K562 (cell line): ENCODE results near the gene TMEM131. TPM values are rescaled to one million over a fixed set of nuclear protein-coding genes. Genes with fewer than 3 reads are reported as not detected.

Experiments used
- ATAC-seq: fragments of 200-7000 bp; cut with Tn5 transposase; 3 replicates; pipeline ENCODE4 v1.9.1; 2020; ENCODE audit warnings: moderate library complexity
- BruUV-seq: library from RNA; stranded (reverse); fragments of 400-500 nt; replicated peaks from 2 replicates; lab custom pipeline; 2021; lab: Mats Ljungman, UMichigan
- CTCF ChIA-PET: fragments of 300-600 bp; formaldehyde crosslinking; extraction: SDS; loops from one replicate; lab custom pipeline; 2021; ENCODE audit warnings: low intra/inter-chr PET ratio; lab: Yijun Ruan, JAX
- POLR2A ChIA-PET: fragments of 300-600, 350-650 bp; sonication (Branson Sonifier 250); formaldehyde crosslinking; extraction: SDS; loops from one replicate; lab custom pipeline; 2021; ENCODE audit warnings: antibody characterized with exemption, inconsistent platforms; lab: Yijun Ruan, JAX
- DNase-seq, 4 experiments: peaks; one replicate each; pipeline versions ENCODE4 v3.0.0 to v3.0.0-alpha.2; 2011 to 2018; ENCODE audit warnings: low spot score in 3 of 4, mixed read lengths in 3 of 4; ENCODE audit errors: extremely low read depth in 1 of 4
- FAIRE-seq: peaks from 2 replicates; lab custom pipeline; 2011; peaks lifted over from hg19 to GRCh38; lab: Jason Lieb, UNC
- H2AFZ ChIP-seq: 2 replicates; pipeline ENCODE4 v1.6.0; 2011; ENCODE audit warnings: low read depth, low read length, control low read depth, inconsistent platforms
- H3K27ac ChIP-seq: fragments of 200-600 bp; 3 replicates; pipeline ENCODE4 v1.8.0; 2011; ENCODE audit warnings: low read depth, mild to moderate bottlenecking, control low read depth, inconsistent platforms, low read length, moderate library complexity, mixed read lengths; ENCODE audit errors: extremely low read depth
- H3K27me3 ChIP-seq, 2 experiments: fragments of 300-600 bp in 1 of 2; 2 replicates in 1 of 2; 3 replicates in 1 of 2; pipeline versions ENCODE4 v1.6.0 to v1.8.0; 2011; ENCODE audit warnings: inconsistent platforms in 2 of 2, low read length in 2 of 2, mild to moderate bottlenecking in 1 of 2, mixed read lengths in 1 of 2, moderate library complexity in 1 of 2; ENCODE audit not compliant: control insufficient read depth in 2 of 2, insufficient read depth in 2 of 2
- H3K36me3 ChIP-seq: fragments of 300-600 bp; 3 replicates; pipeline ENCODE4 v1.8.0; 2011; ENCODE audit warnings: mild to moderate bottlenecking, low read length, inconsistent platforms; ENCODE audit not compliant: control insufficient read depth, insufficient read depth
- H3K4me1 ChIP-seq, 2 experiments: fragments of 200-600 bp in 1 of 2; replicated peaks in 1 of 2; 2 replicates in 1 of 2; 3 replicates in 1 of 2; pipeline versions ENCODE4 v1.5.1 to v1.8.0; 2011; ENCODE audit warnings: inconsistent platforms in 2 of 2, low read length in 2 of 2, mild to moderate bottlenecking in 1 of 2, mixed read lengths in 1 of 2, moderate library complexity in 1 of 2; ENCODE audit not compliant: control insufficient read depth in 2 of 2, insufficient read depth in 2 of 2
- H3K4me2 ChIP-seq: 2 replicates; pipeline ENCODE4 v1.6.1; 2011; ENCODE audit warnings: low read length, control low read depth, inconsistent platforms, mixed read lengths; ENCODE audit not compliant: insufficient read depth
- H3K4me3 ChIP-seq: fragments of 200-600 bp; sonication (generic), shearing (Covaris generic); 2 replicates; pipeline ENCODE4 v1.5.1; 2016; ENCODE audit warnings: control low read depth, inconsistent platforms
- H3K79me2 ChIP-seq: fragments of 200-600 bp; 3 replicates; pipeline ENCODE4 v1.8.0; 2011; ENCODE audit warnings: low read length, inconsistent platforms; ENCODE audit not compliant: control insufficient read depth, insufficient read depth
- H3K9ac ChIP-seq, 2 experiments: 2 replicates each; pipeline versions ENCODE4 v1.6.0 to v1.6.1; 2011; ENCODE audit warnings: low read depth in 2 of 2, low read length in 2 of 2, control low read depth in 1 of 2, inconsistent platforms in 1 of 2, mild to moderate bottlenecking in 1 of 2, mixed read lengths in 1 of 2; ENCODE audit not compliant: insufficient read depth in 1 of 2
- H3K9me1 ChIP-seq: one replicate; pipeline ENCODE4 v1.6.0; 2011; ENCODE audit warnings: inconsistent platforms, mild to moderate bottlenecking, low read length, moderate library complexity; ENCODE audit not compliant: control insufficient read depth, insufficient read depth
- H3K9me3 ChIP-seq: replicated peaks from 2 replicates; pipeline ENCODE4 v1.5.1; 2011; ENCODE audit warnings: low read depth, low read length, inconsistent platforms; ENCODE audit not compliant: control insufficient read depth, insufficient read depth
- H4K20me1 ChIP-seq: replicated peaks from 2 replicates; pipeline ENCODE4 v1.6.1; 2011; ENCODE audit warnings: low read length, inconsistent platforms, mixed read lengths; ENCODE audit not compliant: control insufficient read depth, insufficient read depth
- ASH1L ChIP-seq: fragments of 450-650 bp; IDR thresholded peaks from 2 replicates; pipeline ENCODE4 v1.6.1; 2018; ENCODE audit warnings: borderline replicate concordance, mild to moderate bottlenecking, low read depth; ENCODE audit not compliant: partially characterized antibody
- BRD4 ChIP-seq: fragments of 200-600 bp; sonication (generic); IDR thresholded peaks from 2 replicates; pipeline ENCODE4 v1.6.1; 2017; ENCODE audit warnings: inconsistent platforms
- CBFB ChIP-seq: sonication (generic); formaldehyde crosslinking; IDR thresholded peaks from 2 replicates; pipeline ENCODE4 v1.4.0; 2020; ENCODE audit warnings: mild to moderate bottlenecking, missing genetic modification reagents
- FOXP1 ChIP-seq: sonication (generic); formaldehyde crosslinking; IDR thresholded peaks from 2 replicates; pipeline ENCODE4 v1.8.0; 2022; ENCODE audit warnings: mild to moderate bottlenecking, missing genetic modification reagents
- KDM1A ChIP-seq, 2 experiments: fragments of 450-650 bp; IDR thresholded peaks; 2 replicates each; pipeline ENCODE4 v1.6.1; 2016; ENCODE audit warnings: mild to moderate bottlenecking in 2 of 2
- MAZ ChIP-seq, 2 experiments: fragments of 450-650 bp in 1 of 2; sonication (generic) in 1 of 2; formaldehyde crosslinking; IDR thresholded peaks in 1 of 2; conservative IDR thresholded peaks in 1 of 2; 2 replicates each; pipeline versions ENCODE4 v1.4.0 to v1.5.0; 2020; ENCODE audit warnings: mild to moderate bottlenecking in 1 of 2, missing genetic modification reagents in 1 of 2
- MCM3 ChIP-seq: fragments of 450-650 bp; IDR thresholded peaks from 2 replicates; pipeline ENCODE4 v1.6.1; 2016
- PCBP1 ChIP-seq: fragments of 200-400 bp; formaldehyde crosslinking; IDR thresholded peaks from 2 replicates; pipeline ENCODE4 v1.6.1; 2018; ENCODE audit warnings: mild to moderate bottlenecking, low read depth, low read length; ENCODE audit not compliant: poor library complexity, severe bottlenecking
- PURB ChIP-seq: sonication (generic); formaldehyde crosslinking; IDR thresholded peaks from 2 replicates; pipeline ENCODE4 v1.9.0; 2021; ENCODE audit warnings: low read depth, mild to moderate bottlenecking, missing genetic modification reagents
- ZNF146 ChIP-seq: IDR thresholded peaks from one replicate; pipeline ENCODE4 v1.6.1; 2018; ENCODE audit warnings: missing compliant biosample characterization; ENCODE audit not compliant: unreplicated experiment
- ZNF830 ChIP-seq: fragments of 250-450 bp; sonication (Bioruptor Pico); IDR thresholded peaks from 2 replicates; pipeline ENCODE4 v1.5.0; 2021; ENCODE audit warnings: mild to moderate bottlenecking
- ZSCAN29 ChIP-seq: fragments of 450-650 bp; IDR thresholded peaks from 2 replicates; pipeline ENCODE4 v1.6.1; 2017
- WGBS: fragments of 100-300 bp; shearing (Covaris generic); methylation state at CpG from one replicate; pipeline ENCODE4 v1.1.6; 2016; ENCODE audit warnings: low coverage, mixed read lengths; ENCODE audit not compliant: insufficient coverage; ENCODE audit errors: missing lambda C conversion rate; 5-methylcytosine and 5-hydroxymethylcytosine counted together
- in situ Hi-C: fragments of 300-500 bp; cut with MboI; formaldehyde crosslinking; loops from 4 replicates; pipeline ENCODE4 v1.15.0; 2018; ENCODE audit warnings: inconsistent platforms, mixed read lengths
- intact Hi-C: fragments of 100-400 bp; cut with micrococcal nuclease; formaldehyde crosslinking; loops from 2 replicates; pipeline ENCODE4 v1.14.2; 2022
- polyA plus RNA-seq, 8 experiments: library from polyadenylated mRNA; depleted of rRNA in 4 of 8; stranded (reverse) in 5 of 8; unstranded in 3 of 8; fragments of >200 nt; fragmentation: Nextera tagmentation in 2 of 8; fragmentation: Illumina TruSeq in 1 of 8; extraction: Ambion mirVana in 2 of 8; extraction: Trizol in 1 of 8; gene quantifications; 2 replicates each; pipeline versions ENCODE4 v1.2.1 to v1.2.3, GENCODE V29; 2011 to 2014; ENCODE audit warnings: inconsistent platforms in 1 of 8, missing spikeins in 1 of 8
- total RNA-seq, 7 experiments: library from RNA; depleted of rRNA in 6 of 7; stranded (reverse); fragments of >200 nt in 6 of 7; fragmentation: Illumina TruSeq in 2 of 7; extraction: Trizol in 2 of 7; gene quantifications; 2 replicates each; pipeline versions ENCODE4 v1.2.1 to v1.2.3, GENCODE V29; 2011 to 2021; ENCODE audit warnings: low replicate concordance in 1 of 7
- TF ChIP-seq, protein P1 (sequence below), 2 experiments: IDR thresholded peaks; 2 replicates each; pipeline ENCODE4 v1.6.1; 2011; ENCODE audit warnings: borderline replicate concordance in 1 of 2, control low read depth in 1 of 2, low read depth in 1 of 2, low read length in 1 of 2, mild to moderate bottlenecking in 1 of 2, mixed read lengths in 1 of 2, moderate library complexity in 1 of 2; ENCODE audit not compliant: insufficient read depth in 1 of 2, insufficient read length in 1 of 2, poor library complexity in 1 of 2, severe bottlenecking in 1 of 2; ENCODE audit errors: extremely low read depth in 1 of 2
- TF ChIP-seq, protein P2 (sequence below): sonication (generic); formaldehyde crosslinking; IDR thresholded peaks from 2 replicates; pipeline ENCODE4 v1.8.0; 2023; ENCODE audit warnings: missing genetic modification reagents, mild to moderate bottlenecking, borderline replicate concordance
- TF ChIP-seq, protein P3 (sequence below): fragments of 450-650 bp; formaldehyde crosslinking; IDR thresholded peaks from 2 replicates; pipeline ENCODE4 v1.4.0; 2020; ENCODE audit warnings: mild to moderate bottlenecking, mixed read lengths

Gene TMEM131
- total and polyA plus RNA-seq, 9 of the 15 experiments (the other 6 are each of a cell fraction or from before 2014, with no cell fraction given), result 2.5 to 21.1 (median 12.4) TPM

DNA sequence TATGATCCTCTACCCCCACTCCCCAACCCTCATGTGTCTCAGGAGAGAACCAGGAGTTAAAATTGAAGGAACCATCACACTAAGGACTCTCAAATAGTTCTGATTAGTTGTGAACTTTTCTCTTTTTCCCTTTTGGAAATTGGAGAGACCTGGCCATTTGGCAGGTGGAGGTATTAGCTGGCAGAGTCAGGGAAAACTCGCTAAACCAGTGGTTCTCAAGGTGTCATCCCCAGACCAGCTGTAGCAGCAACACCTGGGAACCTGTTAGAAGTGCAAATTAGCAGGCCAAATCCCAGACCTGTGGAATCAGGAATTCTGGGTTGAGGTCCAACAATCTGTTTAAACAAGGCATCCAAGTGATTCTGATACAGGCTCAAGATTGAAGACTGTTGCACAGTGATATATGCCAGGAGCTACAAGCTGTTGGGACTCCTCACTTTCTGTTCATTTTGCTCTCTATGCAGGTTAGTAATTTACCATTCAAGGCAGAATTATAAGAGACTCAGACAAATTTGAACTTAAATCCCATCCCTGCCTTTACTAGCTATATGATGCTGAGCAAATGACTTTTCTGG, 2.8 kb upstream of the TMEM131 start:
- Histone ChIP-seq H3K9me3 (no peaks in the 10 kb centered on the region), H3K9me1 (no peaks in the 10 kb centered on the region), H3K79me2 (peaks cover 20% of the 10 kb centered on the region), H3K27me3 (no peaks in the 10 kb centered on the region), H3K4me3 (no peak overlapping the region), H2AFZ (no peak overlapping the region), H3K4me1 (peaks cover 0 to 12% of the 10 kb centered on the region in 2 experiments; a peak in 4 of 5 replicates), H3K36me3 (no peaks in the 10 kb centered on the region), H3K9ac (no peak overlapping the region), H3K27ac (no peak overlapping the region), H3K4me2 (no peak overlapping the region), H4K20me1 (no peaks in the 10 kb centered on the region)
- DNase-seq, result no peak
- BruUV-seq, result no TSS peak
- intact Hi-C loops (no loop called here), in situ Hi-C loops (no loop called here)
- WGBS, result 11% methylated on average over 1 of the region's 1 CpG
- POLR2A ChIA-PET, result interaction anchor here (0.7 kb wide), 1 partner anchor 27 kb away, joined by 3 read pairs; no protein-coding TSS in a partner anchor
- FAIRE-seq, result no peak
- no peak for ATAC-seq
- CTCF ChIA-PET, result no interaction called here
- no peak for TF ChIP-seq PURB (CRISPR knock-in tag)
- no peak for TF ChIP-seq ZSCAN29
- no peak for TF ChIP-seq MCM3
- TF ChIP-seq, protein P1, sequence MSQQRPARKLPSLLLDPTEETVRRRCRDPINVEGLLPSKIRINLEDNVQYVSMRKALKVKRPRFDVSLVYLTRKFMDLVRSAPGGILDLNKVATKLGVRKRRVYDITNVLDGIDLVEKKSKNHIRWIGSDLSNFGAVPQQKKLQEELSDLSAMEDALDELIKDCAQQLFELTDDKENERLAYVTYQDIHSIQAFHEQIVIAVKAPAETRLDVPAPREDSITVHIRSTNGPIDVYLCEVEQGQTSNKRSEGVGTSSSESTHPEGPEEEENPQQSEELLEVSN (IDR thresholded peaks at IDR 0.05; ENCODE audit: borderline replicate concordance in 1 of 2, extremely low read depth in 1 of 2, insufficient read depth in 1 of 2, insufficient read length in 1 of 2, low read depth in 1 of 2, low read length in 1 of 2, poor library complexity in 1 of 2, severe bottlenecking in 1 of 2), result no peak
- no peak for TF ChIP-seq ZNF830
- TF ChIP-seq ASH1L, result no peak
- TF ChIP-seq CBFB, result no peak
- TF ChIP-seq KDM1A (IDR thresholded peaks at IDR 0.05), result no peak
- no peak for TF ChIP-seq ZNF146 (CRISPR knock-in tag)
- TF ChIP-seq, protein P2, sequence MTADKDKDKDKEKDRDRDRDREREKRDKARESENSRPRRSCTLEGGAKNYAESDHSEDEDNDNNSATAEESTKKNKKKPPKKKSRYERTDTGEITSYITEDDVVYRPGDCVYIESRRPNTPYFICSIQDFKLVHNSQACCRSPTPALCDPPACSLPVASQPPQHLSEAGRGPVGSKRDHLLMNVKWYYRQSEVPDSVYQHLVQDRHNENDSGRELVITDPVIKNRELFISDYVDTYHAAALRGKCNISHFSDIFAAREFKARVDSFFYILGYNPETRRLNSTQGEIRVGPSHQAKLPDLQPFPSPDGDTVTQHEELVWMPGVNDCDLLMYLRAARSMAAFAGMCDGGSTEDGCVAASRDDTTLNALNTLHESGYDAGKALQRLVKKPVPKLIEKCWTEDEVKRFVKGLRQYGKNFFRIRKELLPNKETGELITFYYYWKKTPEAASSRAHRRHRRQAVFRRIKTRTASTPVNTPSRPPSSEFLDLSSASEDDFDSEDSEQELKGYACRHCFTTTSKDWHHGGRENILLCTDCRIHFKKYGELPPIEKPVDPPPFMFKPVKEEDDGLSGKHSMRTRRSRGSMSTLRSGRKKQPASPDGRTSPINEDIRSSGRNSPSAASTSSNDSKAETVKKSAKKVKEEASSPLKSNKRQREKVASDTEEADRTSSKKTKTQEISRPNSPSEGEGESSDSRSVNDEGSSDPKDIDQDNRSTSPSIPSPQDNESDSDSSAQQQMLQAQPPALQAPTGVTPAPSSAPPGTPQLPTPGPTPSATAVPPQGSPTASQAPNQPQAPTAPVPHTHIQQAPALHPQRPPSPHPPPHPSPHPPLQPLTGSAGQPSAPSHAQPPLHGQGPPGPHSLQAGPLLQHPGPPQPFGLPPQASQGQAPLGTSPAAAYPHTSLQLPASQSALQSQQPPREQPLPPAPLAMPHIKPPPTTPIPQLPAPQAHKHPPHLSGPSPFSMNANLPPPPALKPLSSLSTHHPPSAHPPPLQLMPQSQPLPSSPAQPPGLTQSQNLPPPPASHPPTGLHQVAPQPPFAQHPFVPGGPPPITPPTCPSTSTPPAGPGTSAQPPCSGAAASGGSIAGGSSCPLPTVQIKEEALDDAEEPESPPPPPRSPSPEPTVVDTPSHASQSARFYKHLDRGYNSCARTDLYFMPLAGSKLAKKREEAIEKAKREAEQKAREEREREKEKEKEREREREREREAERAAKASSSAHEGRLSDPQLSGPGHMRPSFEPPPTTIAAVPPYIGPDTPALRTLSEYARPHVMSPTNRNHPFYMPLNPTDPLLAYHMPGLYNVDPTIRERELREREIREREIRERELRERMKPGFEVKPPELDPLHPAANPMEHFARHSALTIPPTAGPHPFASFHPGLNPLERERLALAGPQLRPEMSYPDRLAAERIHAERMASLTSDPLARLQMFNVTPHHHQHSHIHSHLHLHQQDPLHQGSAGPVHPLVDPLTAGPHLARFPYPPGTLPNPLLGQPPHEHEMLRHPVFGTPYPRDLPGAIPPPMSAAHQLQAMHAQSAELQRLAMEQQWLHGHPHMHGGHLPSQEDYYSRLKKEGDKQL (CRISPR knock-in tag), result no peak
- TF ChIP-seq BRD4, result no peak
- TF ChIP-seq MAZ (CRISPR knock-in tag; conservative IDR thresholded peaks at IDR 0.05 in 1 of 2, IDR thresholded peaks at IDR 0.05 in 1 of 2), result no peak
- no peak for TF ChIP-seq FOXP1 (CRISPR knock-in tag)
- TF ChIP-seq PCBP1, result no peak
- TF ChIP-seq, protein P3, sequence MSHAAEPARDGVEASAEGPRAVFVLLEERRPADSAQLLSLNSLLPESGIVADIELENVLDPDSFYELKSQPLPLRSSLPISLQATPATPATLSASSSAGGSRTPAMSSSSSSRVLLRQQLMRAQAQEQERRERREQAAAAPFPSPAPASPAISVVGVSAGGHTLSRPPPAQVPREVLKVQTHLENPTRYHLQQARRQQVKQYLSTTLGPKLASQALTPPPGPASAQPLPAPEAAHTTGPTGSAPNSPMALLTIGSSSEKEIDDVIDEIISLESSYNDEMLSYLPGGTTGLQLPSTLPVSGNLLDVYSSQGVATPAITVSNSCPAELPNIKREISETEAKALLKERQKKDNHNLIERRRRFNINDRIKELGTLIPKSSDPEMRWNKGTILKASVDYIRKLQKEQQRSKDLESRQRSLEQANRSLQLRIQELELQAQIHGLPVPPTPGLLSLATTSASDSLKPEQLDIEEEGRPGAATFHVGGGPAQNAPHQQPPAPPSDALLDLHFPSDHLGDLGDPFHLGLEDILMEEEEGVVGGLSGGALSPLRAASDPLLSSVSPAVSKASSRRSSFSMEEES (CRISPR knock-in tag), result no peak
